DOHH2 (cell line): ENCODE results near the gene EPN3.

Experiments
- H3F3A ChIP-seq: fragments of 200-600 bp; sonication (generic), shearing (Covaris generic); 2 replicates; pipeline ENCODE4 v1.6.0; 2016; ENCODE audit warnings: antibody characterized with exemption, mild to moderate bottlenecking; ENCODE audit not compliant: control insufficient read depth, insufficient read depth
- H3K27ac ChIP-seq: fragments of 200-600 bp; sonication (generic); 2 replicates; pipeline ENCODE4 v1.5.1; 2014; ENCODE audit warnings: low read depth, mild to moderate bottlenecking, low read length, moderate library complexity
- H3K27me3 ChIP-seq: fragments of 200-600 bp; sonication (generic); 2 replicates; pipeline ENCODE4 v1.6.1; 2014; ENCODE audit warnings: mild to moderate bottlenecking, low read length, mixed read lengths; ENCODE audit not compliant: control insufficient read depth
- H3K36me3 ChIP-seq: fragments of 200-600 bp; sonication (generic); 2 replicates; pipeline ENCODE4 v1.6.1; 2014; ENCODE audit warnings: mild to moderate bottlenecking, low read length, moderate library complexity, mixed read lengths; ENCODE audit not compliant: control insufficient read depth
- H3K4me1 ChIP-seq: fragments of 200-600 bp; sonication (generic); 2 replicates; pipeline ENCODE4 v1.6.1; 2014; ENCODE audit warnings: mild to moderate bottlenecking, low read length, mixed read lengths; ENCODE audit not compliant: control insufficient read depth
- H3K4me2 ChIP-seq: fragments of 200-600 bp; sonication (generic); 2 replicates; pipeline ENCODE4 v1.6.0; 2014; ENCODE audit warnings: mild to moderate bottlenecking, low read length, moderate library complexity
- H3K4me3 ChIP-seq: fragments of 200-600 bp; sonication (generic); 2 replicates; pipeline ENCODE4 v1.5.1; 2014; ENCODE audit warnings: mild to moderate bottlenecking, low read length, mixed read lengths
- H3K79me2 ChIP-seq: fragments of 200-600 bp; sonication (generic); 2 replicates; pipeline ENCODE4 v1.6.1; 2014; ENCODE audit warnings: mild to moderate bottlenecking, low read length, mixed read lengths; ENCODE audit not compliant: control insufficient read depth
- H3K9me2 ChIP-seq: fragments of 200-600 bp; sonication (generic); replicated peaks from 2 replicates; pipeline ENCODE4 v1.6.1; 2014; ENCODE audit warnings: mild to moderate bottlenecking, low read length, mixed read lengths; ENCODE audit not compliant: control insufficient read depth
- H3K9me3 ChIP-seq: fragments of 200-600 bp; sonication (generic); 2 replicates; pipeline ENCODE4 v1.6.1; 2014; ENCODE audit warnings: antibody characterized with exemption, low read length, mixed read lengths; ENCODE audit not compliant: control insufficient read depth, insufficient read depth
- H4K20me1 ChIP-seq: fragments of 200-600 bp; sonication (generic); 2 replicates; pipeline ENCODE4 v1.6.0; 2014; ENCODE audit warnings: low read depth, mild to moderate bottlenecking, antibody characterized with exemption, low read length, moderate library complexity; ENCODE audit not compliant: control insufficient read depth, insufficient read depth
- EZH2phosphoT487 ChIP-seq: fragments of 200-600 bp; sonication (generic); IDR thresholded peaks from 2 replicates; pipeline ENCODE4 v1.6.1; 2017; ENCODE audit warnings: borderline replicate concordance, mild to moderate bottlenecking, antibody characterized with exemption, low read length, moderate library complexity, mixed read lengths
- TF ChIP-seq, protein P1 (sequence below): fragments of 200-600 bp; sonication (generic); IDR thresholded peaks from one replicate; pipeline ENCODE4 v1.5.1; 2014; ENCODE audit warnings: antibody characterized with exemption, mild to moderate bottlenecking, low read depth, low read length; ENCODE audit not compliant: poor library complexity, severe bottlenecking

Gene EPN3

DNA sequence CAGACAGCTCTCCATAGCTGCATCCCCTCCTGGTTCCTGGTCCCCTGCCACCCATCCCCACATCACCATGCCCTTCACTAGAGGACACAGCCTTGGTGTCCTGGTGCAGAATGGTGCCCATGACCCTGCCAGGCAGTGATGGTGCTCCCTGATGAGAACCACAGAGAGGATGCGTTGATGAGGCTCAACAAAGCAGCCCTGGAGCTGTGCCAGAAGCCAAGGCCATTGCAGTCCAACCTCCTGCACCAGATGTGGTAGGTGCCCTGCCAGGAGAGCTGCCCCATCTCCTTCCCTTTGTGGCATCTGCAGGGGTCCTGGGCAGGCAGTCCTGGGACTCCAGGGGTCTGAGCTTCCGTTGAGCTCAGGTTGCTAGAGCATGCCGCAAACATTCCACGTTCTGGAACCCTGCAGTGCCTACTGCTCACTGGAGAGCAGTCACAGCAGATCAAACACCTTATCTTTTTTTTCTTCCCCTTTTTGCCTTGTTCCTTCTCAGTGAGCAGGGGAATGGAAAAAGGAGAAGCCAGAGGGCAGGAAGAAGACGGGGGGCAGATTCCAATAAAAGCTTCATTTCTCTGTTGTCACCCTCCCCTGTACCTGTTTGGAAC, 5.3 kb upstream of the EPN3 start:
- H3K4me3 ChIP-seq = no peak overlapping the region
- H3K9me3 ChIP-seq = no peaks in the 10 kb centered on the region
- H3K4me2 ChIP-seq = no peak overlapping the region
- no peaks in the 10 kb centered on the region for H3K9me2 ChIP-seq
- no peaks in the 10 kb centered on the region for H3F3A ChIP-seq
- no peaks in the 10 kb centered on the region for H4K20me1 ChIP-seq
- no peaks in the 10 kb centered on the region for H3K4me1 ChIP-seq
- H3K27me3 ChIP-seq = peaks cover 12% of the 10 kb centered on the region
- no peaks in the 10 kb centered on the region for H3K79me2 ChIP-seq
- TF ChIP-seq EZH2phosphoT487 = no peak
- TF ChIP-seq, protein P1, sequence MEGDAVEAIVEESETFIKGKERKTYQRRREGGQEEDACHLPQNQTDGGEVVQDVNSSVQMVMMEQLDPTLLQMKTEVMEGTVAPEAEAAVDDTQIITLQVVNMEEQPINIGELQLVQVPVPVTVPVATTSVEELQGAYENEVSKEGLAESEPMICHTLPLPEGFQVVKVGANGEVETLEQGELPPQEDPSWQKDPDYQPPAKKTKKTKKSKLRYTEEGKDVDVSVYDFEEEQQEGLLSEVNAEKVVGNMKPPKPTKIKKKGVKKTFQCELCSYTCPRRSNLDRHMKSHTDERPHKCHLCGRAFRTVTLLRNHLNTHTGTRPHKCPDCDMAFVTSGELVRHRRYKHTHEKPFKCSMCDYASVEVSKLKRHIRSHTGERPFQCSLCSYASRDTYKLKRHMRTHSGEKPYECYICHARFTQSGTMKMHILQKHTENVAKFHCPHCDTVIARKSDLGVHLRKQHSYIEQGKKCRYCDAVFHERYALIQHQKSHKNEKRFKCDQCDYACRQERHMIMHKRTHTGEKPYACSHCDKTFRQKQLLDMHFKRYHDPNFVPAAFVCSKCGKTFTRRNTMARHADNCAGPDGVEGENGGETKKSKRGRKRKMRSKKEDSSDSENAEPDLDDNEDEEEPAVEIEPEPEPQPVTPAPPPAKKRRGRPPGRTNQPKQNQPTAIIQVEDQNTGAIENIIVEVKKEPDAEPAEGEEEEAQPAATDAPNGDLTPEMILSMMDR = no peak
- no peak overlapping the region for H3K27ac ChIP-seq
- no peaks in the 10 kb centered on the region for H3K36me3 ChIP-seq

DNA sequence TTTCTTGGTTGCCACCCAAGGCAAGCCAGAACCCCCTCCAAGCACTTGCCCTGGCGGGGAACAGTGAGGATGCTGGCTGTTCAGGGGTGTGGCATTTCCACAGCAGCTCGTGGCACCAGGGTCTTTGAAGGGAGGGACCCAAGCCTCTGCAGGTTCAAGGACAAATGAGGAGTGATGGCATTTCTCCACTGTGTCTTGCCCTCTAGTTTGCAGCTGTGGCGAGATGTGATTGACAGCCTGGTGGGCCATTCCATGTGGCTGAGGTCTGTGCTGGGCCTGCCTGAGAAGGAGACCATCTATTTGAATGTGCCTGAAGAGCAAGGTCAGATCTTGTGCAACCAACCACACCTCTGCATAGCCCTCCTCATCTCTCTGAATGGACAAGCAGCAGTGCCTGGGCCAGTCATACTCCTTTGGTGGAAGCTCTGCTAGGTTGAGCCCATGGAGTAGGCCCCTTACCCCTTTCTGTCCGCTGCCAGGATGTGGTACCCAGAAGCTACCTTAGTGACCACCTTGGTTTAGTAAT, 4.5 kb upstream of the EPN3 start:
- no peak overlapping the region for H3K4me3 ChIP-seq
- H3K27me3 ChIP-seq = peaks cover 20% of the 10 kb centered on the region
- no peaks in the 10 kb centered on the region for H3K79me2 ChIP-seq
- H3K9me2 ChIP-seq = no peaks in the 10 kb centered on the region
- no peaks in the 10 kb centered on the region for H3K4me1 ChIP-seq
- no peaks in the 10 kb centered on the region for H4K20me1 ChIP-seq
- TF ChIP-seq, protein P1 = no peak
- TF ChIP-seq EZH2phosphoT487 = no peak
- H3K4me2 ChIP-seq = no peak overlapping the region
- H3K36me3 ChIP-seq = no peaks in the 10 kb centered on the region
- no peaks in the 10 kb centered on the region for H3K9me3 ChIP-seq
- no peaks in the 10 kb centered on the region for H3F3A ChIP-seq
- H3K27ac ChIP-seq = no peak overlapping the region

DNA sequence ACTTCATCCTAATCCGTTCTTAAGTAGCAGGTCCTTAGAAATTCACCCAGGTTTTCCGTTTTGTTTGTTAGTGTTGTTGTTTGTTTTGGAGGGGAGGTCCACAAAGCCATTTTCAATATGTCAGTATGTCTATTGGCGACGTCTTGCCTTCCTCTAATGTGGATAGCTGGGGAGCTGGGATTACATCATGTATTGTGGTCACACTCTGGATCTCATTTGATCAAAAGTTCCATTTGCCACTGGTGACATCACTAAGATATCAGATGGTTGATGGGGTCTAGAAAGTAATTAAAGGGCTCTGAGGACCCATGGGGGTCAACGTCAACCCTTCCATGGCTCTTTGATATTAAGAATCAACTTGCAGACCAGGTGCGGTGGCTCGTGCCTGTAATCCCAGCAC, 2.7 kb upstream of the EPN3 start:
- Histone ChIP-seq H3K4me2 (no peak overlapping the region), H3K4me3 (no peak overlapping the region), H3K79me2 (no peaks in the 10 kb centered on the region), H3K9me3 (no peaks in the 10 kb centered on the region), H3K36me3 (no peaks in the 10 kb centered on the region), H3K4me1 (no peaks in the 10 kb centered on the region), H4K20me1 (no peaks in the 10 kb centered on the region), H3F3A (no peaks in the 10 kb centered on the region), H3K9me2 (no peaks in the 10 kb centered on the region), H3K27ac (no peak overlapping the region), H3K27me3 (peaks cover 37% of the 10 kb centered on the region)
- TF ChIP-seq, protein P1 = no peak
- TF ChIP-seq EZH2phosphoT487 = no peak
